ENCODE measurements around the gene SLC39A9.
"Not testable (repeated sequence)": the region's sequence is repeated elsewhere in the genome, so short reads cannot be mapped to it uniquely, and the experiment has no call there.

SLC39A9 gene

DNA sequence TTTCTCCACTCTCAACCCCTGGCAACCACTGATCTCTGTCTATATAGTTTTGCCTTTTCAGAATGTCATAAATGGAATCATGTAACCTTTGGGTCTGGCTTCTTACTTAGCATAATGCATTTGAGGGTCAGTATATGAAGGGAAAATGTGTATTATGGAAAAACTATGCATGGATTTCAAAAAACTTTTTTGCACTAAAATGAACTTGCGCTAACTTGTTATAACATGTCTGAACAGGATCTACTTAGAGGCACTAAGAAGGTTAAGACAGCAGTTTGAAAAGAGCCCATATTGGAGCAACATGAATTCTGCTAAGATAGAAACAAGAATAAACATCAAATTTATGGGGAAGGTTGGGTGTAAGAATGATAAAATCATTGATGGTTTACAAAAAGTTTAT, 29.1 kb downstream of the SLC39A9 start:
- no peak for DNase-seq (ENCODE audit: low read depth)

DNA sequence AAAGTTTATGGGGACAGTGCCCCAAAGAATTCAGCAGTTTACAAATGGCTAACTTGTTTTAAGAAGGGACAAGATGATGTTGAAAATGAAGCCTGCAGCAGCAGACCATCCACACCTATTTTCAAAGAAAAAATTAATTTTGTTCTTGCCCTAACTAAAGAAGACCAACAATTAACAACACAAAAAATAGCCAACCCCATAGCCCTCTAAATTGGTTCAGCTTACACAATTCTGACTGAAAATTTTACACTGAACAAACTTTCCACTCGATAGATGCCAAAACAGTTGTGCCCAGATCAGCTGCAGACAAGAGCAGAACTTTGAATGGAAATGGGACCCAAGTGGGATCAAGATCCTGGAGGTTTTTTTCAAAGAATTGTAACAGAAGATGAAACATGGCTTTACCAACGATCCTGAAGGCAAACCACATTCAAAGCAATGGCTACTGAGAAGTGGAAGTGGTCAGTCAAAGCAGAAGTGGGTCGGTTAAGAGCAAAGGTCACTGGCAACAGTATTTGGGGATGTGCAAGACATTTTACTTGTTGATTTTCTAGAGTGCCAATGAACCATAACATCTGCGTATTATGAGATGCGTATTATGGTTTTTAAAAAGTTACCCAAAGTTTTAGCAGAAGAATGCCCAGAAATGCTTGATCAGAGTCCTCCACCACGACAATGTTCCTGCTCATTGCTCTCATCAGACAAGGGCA, 30.0 kb downstream of the SLC39A9 start:
- DNase-seq (ENCODE audit: low read depth), result no peak

DNA sequence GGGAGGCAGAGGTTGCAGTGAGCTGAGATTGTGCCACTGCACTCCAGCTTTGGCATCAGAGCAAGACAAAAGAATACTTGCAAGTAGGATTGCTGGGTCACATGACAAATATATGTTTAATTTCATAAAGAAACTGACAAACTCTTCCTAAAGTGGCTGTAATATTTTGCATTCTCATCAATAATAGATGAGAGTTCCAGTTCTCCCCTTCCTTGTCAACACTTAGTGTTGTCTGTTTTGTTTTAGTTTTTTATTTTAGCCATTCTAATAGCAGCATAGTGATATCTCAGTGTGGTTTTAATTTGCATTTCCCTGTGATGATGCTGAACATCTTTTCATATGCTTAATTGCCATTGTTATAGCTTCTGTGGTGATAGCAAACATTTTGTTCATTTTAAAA, 31.2 kb downstream of the SLC39A9 start:
- DNase-seq (ENCODE audit: low read depth), result no peak

DNA sequence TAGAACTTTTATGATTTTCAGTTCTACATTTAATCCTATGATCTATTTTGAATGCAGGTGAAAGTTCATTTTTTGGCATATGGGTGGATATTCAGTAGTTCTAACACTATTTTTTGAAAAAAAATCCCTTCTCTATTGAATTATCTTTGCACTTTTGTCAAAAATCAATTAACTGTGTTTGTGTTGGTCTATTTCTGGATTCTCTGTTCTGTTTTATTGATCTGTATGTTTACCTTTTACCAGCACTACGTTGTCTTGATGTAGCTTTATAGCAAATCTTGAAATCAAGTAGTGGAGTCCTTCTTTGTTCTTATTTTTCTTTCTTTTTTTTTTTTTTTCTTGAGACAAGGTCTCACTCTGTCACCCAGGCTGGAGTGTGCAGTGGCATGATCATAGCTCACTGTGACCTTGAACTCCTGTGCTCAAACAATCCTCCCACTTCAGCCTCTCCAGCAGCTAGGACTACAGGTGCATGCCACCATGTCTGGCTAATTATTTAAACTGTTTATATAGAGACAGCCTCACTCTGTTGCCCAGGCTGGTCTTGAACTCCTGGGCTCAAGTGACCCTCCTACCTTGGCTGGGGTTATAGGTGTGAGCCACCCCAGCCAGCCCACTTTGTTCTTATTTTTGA, 31.9 kb downstream of the SLC39A9 start:
- DNase-seq (ENCODE audit: low read depth), result no peak

DNA sequence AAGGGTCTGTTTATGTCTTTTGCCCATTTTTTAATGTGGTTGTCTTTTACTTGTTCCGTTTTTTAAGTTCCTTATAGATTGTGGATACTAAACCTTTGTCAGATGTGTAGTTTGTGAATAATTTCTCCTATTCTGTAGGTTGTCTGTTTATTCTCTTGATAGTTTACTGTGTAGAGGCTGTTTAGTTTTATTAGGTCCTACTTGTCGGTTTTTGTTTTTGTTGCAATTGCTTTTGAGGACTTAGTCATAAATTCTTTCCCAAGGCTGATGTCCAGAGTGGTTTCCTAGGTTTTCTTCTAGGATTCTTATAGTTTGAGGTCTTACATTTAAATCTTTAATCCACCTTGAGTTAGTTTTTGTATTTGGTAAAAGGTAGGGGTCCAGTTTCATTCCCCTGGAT, 33.9 kb downstream of the SLC39A9 start:
- peak; percentile 34 for DNase-seq (ENCODE audit: low read depth)

DNA sequence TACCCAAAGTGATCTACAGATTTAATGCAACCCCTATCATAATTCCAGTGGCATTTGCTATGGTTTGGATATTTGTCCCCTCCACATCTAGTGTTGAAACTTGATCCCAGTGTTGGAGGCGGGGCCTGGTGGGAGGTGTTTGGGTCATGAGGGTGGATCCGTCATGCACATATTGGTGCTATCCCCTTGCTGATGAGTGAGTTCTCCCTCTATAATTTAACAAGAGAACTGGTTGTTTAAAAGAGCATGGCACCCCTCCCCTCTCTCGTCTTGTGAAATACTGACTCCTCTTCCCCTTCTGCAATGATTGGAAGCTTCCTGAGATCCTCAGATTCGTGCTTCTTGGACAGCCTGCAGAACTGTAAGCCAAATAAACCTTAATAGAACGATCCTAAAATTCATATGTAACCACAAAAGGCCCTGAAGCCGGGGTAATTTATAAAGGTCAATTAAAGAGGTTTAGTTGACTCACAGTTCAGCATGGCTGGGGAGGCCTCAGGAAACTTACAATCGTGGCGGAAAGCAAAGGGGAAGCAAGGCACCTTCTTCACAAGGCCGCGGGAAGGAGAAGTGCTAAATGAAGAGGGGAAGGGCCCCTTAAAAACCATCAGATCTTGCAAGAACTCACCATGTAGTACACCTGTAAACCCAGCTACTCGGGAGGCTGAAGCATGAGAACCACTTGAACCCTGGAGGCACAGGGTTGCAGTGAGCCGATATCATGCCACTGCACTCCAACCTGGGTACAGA, 41.2 kb downstream of the SLC39A9 start:
- DNase-seq (ENCODE audit: low read depth), result peak; percentile 12

DNA sequence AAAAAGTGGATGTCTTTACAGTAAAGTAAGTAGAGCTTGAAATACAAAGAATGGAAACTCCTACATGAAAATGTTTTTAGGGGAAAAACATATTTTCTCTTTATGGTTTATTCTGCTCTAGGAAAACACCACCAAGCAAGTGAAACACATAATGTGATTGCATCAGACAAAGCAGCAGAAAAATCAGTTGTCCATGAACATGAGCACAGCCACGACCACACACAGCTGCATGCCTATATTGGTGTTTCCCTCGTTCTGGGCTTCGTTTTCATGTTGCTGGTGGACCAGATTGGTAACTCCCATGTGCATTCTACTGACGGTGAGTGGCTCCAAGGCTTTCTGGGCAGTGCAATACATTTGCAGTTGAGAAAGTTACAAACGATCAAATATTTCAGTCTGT, 43.5 kb downstream of the SLC39A9 start:
- no peak for DNase-seq (ENCODE audit: low read depth)

DNA sequence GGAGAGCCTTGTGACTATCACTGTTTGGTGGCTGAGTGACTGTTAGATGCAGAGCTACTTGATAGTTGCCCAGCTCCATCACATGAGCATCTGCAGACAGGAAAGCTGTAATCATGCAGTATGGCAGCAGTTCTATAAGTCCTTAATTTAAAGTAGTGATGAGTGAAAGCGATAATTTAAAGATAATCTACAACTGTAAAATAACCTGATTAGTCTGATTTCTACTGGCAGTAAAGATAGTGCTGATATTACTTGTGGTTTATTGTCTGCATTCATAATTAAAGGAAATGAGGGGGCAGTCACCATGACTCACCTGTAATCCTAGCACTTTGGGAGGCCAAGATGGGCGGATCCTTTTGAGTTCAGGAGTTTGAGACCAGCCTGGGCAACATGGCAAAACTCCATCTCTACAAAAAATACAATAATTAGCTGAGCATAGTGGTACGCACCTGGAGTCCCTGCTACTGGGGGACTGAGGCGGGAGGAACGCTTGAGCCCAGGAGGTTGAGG, 44.9 kb downstream of the SLC39A9 start:
- no peak for DNase-seq (ENCODE audit: low read depth)

DNA sequence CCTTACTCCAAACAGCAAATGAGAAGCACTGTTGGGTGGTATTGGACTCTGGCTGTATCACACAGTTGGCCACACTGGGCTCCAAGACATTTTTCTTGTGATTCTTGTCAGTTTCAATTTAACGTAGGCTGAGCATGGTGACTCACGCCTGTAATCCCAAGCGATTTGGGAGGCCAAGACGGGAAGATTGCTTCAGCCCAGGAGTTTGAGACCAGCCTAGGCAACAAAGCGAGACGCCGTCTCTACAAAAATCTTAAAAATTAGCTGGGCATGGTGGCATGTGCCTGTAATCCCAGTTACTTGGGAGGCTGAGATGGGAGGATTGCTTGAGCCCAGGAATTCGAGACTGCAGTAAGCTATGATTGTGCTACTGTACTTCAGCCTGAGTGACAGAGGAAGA, 50.7 kb downstream of the SLC39A9 start:
- no peak for DNase-seq (ENCODE audit: low read depth)

DNA sequence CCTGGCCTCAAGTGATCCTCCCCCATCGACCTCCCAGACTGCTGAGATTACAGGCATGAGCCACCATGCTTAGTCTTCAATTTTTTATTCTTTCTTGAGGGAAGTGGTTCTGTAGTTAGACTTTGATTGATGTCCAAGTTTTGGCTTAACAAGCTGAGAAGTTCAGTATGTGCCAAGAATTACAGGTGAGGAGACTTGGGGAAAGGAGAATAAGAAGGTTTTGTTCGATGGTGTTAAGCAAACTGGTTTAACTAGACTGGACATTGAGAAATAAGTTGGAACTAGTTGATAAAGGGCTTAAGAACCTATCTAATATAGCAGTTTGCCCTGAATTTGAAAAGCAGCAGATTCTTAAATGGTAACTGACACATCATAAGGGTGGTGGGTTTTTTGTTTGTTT, 53.4 kb downstream of the SLC39A9 start:
- no peak for DNase-seq (ENCODE audit: low read depth)

DNA sequence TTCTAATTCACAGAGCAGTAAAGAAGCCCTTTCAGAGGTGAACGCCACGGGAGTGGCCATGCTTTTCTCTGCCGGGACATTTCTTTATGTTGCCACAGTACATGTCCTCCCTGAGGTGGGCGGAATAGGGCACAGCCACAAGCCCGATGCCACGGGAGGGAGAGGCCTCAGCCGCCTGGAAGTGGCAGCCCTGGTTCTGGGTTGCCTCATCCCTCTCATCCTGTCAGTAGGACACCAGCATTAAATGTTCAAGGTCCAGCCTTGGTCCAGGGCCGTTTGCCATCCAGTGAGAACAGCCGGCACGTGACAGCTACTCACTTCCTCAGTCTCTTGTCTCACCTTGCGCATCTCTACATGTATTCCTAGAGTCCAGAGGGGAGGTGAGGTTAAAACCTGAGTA, 59.9 kb downstream of the SLC39A9 start:
- DNase-seq (ENCODE audit: low read depth), result no peak

DNA sequence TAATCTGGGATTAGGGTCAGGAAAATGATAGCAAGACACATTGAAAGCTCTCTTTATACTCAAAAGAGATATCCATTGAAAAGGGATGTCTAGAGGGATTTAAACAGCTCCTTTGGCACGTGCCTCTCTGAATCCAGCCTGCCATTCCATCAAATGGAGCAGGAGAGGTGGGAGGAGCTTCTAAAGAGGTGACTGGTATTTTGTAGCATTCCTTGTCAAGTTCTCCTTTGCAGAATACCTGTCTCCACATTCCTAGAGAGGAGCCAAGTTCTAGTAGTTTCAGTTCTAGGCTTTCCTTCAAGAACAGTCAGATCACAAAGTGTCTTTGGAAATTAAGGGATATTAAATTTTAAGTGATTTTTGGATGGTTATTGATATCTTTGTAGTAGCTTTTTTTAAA, 60.6 kb downstream of the SLC39A9 start:
- no peak for DNase-seq (ENCODE audit: low read depth)

DNA sequence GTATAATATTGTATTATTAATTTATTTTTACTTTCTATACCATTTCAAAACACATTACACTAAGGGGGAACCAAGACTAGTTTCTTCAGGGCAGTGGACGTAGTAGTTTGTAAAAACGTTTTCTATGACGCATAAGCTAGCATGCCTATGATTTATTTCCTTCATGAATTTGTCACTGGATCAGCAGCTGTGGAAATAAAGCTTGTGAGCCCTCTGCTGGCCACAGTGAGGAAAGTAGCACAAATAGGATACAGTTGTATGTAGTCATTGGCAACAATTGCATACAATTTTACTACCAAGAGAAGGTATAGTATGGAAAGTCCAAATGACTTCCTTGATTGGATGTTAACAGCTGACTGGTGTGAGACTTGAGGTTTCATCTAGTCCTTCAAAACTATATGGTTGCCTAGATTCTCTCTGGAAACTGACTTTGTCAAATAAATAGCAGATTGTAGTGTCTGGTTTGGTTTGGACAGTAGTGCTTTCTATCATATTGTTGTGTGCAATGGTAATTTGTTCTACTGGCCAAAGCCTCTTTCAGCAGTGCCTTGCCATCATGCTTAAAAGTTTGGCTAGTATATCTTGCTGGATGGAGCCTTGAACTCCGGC, 61.7 kb downstream of the SLC39A9 start:
- peak; percentile 89 for DNase-seq (ENCODE audit: low read depth)

DNA sequence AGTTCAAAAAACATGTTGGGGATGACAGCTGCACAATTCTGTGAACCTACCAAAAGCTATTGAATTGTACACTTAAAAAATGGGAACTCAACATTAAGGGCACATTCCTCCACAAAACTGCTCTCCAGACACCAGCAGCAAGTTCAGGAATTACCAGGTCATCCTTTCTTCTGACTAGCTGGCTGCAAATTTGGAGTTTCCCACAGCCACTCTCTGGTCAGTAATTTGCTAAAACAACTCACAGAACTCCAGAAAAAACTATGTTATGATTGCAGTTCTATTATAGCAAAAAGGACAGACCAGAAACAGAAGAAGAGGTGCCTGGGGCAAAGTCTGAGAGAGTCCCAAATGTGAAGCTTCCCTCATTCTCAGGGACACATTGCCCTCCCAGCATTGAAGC, 65.9 kb downstream of the SLC39A9 start:
- DNase-seq (ENCODE audit: low read depth), result peak; percentile 68

DNA sequence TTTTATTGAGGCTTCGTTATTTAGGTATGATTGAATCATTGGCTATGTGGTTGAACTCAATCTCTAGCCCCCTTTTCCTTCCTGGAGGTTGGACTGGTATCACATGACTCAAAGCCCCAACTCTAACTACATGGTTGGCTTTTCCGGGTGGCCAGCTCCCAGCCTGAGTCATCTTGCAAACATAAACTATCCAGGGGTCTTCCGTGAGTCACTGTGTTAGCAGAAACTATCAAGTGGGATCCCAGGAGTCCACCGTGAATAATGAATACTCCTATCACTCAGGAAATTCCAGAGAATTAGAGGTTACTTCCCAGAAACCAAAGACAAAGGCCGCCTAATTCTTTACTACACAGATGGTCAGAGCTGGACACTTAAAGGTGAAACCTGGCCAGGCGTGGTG, 66.3 kb downstream of the SLC39A9 start:
- DNase-seq (ENCODE audit: low read depth), result peak; percentile 92

DNA sequence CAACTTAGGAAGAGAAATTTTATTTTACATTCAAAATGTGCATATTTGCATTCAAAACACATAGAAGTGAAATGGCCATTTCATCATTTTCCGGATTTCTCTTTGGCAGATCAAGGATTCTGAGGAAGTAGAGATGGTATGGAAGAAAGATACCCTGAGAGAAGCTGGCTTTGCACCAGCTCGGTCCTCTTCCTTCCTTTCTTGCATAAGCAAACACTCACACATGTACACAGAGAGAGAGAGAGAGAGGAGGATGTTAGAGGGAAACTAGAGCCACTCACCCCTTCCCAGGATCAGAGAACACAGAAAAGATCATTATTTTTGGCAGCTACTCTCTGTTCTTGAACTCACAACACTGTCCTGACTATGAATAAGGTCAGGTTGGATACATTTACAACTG, 70.5 kb downstream of the SLC39A9 start:
- DNase-seq (ENCODE audit: low read depth), result no peak

DNA sequence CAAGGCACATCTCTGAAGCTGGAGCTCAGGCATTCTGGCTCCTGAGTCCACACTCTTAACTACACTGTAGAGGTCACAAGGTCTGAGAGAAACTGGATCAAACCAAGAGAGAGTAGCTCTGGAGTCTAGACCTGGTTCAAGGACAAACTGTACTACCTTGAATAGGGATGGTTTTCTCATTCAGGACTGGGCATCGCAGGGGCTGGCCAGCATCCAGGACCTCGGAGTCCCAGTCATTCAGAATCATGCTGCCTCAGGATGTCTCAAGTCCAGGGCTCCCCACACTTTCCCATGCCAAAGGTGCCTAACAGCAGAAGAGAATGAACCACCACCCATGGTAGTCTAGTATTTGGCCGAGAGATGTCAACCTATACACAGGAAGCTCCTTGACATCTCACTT, 72.9 kb downstream of the SLC39A9 start:
- DNase-seq (ENCODE audit: low read depth), result no peak

DNA sequence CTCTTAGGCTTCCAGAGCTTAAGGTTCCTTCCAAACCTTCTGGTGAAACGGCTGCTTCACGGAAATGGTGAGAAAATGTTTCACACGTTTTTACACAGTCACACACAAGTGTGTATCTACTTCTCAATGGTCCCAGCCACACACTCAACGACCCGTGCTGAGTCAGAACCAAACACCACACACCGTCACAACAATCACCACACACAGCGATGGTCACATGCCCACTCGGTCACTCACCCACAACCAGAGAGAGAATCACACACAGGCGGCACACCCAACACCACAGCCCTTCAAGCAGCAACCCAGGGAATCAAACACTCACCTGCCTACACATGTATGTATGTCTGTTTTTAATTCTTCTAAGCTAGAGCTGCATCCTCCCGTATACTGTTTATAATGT, 73.4 kb downstream of the SLC39A9 start:
- no peak for DNase-seq (ENCODE audit: low read depth)

DNA sequence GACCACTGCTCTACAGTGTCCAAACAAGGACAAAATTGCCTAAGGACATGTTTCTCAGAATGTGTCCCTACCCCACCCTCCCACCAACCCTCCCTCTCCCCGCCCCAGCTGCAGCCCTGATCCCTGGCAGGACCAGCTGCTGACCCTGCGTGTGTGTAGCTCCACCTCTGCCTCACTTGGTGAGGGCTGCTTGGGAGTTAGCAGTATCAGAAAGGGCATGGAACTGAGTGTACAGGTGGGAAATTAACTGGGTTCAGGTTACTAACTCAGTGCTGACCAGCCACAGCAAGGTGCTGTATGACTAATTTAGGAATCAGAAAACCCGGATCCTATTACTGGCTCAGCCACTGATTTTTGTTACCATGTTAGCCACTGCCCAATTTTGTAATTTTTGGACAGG, 74.8 kb downstream of the SLC39A9 start:
- DNase-seq (ENCODE audit: low read depth), result no peak

DNA sequence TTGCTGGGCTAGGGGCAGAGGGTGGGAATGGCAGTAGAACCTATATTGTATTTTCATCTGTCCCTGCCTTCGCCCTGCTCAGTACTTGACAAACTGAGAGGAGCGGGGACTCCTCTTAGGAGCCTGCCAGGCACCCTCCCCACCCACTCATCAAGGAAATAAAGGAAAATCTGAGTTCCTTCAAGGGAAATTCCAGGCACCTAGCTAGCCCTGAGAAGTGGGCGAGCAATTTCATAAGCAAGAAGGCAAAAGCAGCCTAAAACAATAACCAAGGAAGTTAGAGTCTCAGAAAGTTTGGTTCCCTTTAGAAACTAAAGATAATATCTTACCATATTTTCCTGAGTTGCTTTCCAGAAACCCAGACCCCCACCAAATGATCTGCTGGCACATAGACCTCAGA, 75.5 kb downstream of the SLC39A9 start:
- no peak for DNase-seq (ENCODE audit: low read depth)

DNA sequence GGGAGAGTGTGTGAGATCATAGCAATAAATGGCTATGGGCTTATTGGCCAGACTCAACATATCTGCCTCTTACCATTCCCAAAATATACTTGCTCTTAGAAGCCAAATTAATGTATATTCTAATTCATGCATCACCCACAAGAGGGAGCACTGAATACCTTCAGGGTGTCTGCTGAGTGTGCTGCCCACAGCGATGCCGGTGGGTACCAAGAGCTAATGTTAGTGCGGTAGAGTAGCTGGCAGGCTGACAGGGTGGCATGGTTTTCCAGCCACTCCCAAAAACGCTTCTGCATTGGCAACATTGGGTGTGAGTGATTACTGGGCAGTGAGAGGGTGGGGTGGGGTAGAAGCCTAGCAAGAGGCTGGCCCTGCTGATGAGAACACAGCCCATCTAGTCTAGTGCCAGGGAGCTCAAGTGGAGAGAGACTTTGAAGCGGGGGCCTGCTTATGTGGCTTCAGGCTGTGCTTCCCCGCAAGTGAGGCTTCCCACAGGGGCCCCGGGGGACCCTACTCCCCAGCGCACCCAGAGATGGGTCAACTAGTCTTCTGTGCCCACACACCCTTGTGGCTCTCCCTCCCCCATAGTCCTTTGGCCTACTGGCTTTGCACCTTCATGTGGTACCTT, 76.8 kb downstream of the SLC39A9 start:
- peak; percentile 13 for DNase-seq (ENCODE audit: low read depth)

DNA sequence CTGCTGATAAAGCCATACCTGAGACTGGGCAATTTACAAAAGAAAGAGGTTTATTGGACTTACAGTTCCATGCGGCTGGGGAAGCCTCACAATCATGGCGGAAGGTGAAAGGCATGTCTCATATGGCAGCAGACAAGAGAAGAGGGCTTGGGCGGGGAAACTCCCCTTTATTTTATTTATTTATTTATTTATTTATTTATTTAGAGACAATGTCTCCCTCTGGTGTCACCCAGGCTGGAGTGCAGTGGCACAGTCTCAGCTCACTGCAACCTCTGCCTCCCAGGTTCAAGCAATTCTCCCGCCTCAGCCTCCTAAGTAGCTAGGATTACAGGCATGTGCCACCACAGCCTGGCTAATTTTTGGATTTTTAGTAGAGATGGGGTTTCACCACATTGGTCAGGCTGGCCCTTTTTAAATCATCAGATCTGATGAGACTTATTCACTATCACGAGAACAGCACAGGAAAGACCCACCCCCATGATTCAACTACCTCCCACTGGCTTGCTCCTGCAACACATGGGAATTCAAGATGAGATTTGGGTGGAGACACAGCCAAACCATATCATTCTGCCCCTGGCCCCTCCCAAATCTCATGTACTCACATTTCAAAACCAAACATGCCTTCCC, 78.4 kb downstream of the SLC39A9 start:
- not testable (repeated sequence) for DNase-seq (ENCODE audit: low read depth)

Data from EH (cell line).